Adrenal gland (tissue), 12 donors: ENCODE data around the gene PINK1. TPM values are rescaled to one million over a fixed set of nuclear protein-coding genes. Genes with fewer than 3 reads are reported as not detected.
A peak's percentile ranks its signal among the peaks of the same experiment; 100 is the strongest.

Experiments
- DNase-seq, 7 donors: peaks; one replicate each; pipeline ENCODE4 v3.0.0-alpha.2; 2019 to 2020
- H3K27ac ChIP-seq, 5 donors: fragments of 200-600 bp; sonication (generic) in 4 of 5; 1 replicate in 3 of 5; 2 replicates in 2 of 5; pipeline versions ENCODE4 v1.5.1 to v1.8.0; 2016 to 2020; ENCODE audit warnings: mild to moderate bottlenecking in 1 of 5
- H3K27me3 ChIP-seq: fragments of 200-600 bp; 2 replicates; pipeline ENCODE4 v1.8.0; 2021
- H3K36me3 ChIP-seq, 2 donors: fragments of 200-600 bp; replicated peaks in 1 of 2; 1 replicate in 1 of 2; 2 replicates in 1 of 2; pipeline versions ENCODE4 v1.5.1 to v1.8.0; 2018 to 2022
- H3K4me1 ChIP-seq, 2 donors: fragments of 200-600 bp; replicated peaks in 1 of 2; 1 replicate in 1 of 2; 2 replicates in 1 of 2; pipeline versions ENCODE4 v1.5.1 to v1.8.0; 2018 to 2021
- H3K4me3 ChIP-seq, 4 donors: fragments of 200-600 bp; sonication (generic) in 3 of 4; one replicate each; pipeline ENCODE4 v1.5.1; 2016 to 2018
- H3K9me3 ChIP-seq, 3 donors: fragments of 200-600 bp; sonication (generic) in 1 of 3; replicated peaks in 1 of 3; 1 replicate in 2 of 3; 2 replicates in 1 of 3; pipeline versions ENCODE4 v1.5.1 to v1.8.0; 2016 to 2021
- CTCF ChIP-seq, 6 experiments: fragments of 450-650 bp in 4 of 6; fragments of 200-600 bp in 2 of 6; sonication (generic) in 1 of 6; IDR thresholded peaks; 1 replicate in 5 of 6; 2 replicates in 1 of 6; pipeline versions ENCODE4 v1.5.1 to v1.8.0; 2016 to 2021; ENCODE audit warnings: antibody characterized with exemption in 6 of 6, mild to moderate bottlenecking in 2 of 6, moderate library complexity in 1 of 6
- POLR2A ChIP-seq, 2 donors: fragments of 450-650 bp; IDR thresholded peaks; one replicate each; pipeline ENCODE4 v1.6.1; 2017; ENCODE audit warnings: antibody characterized with exemption in 2 of 2, mild to moderate bottlenecking in 2 of 2, moderate library complexity in 1 of 2
- WGBS, 4 donors: extraction: QIAGEN DNeasy Blood & Tissue Kit in 2 of 4; methylation state at CpG; one replicate each; pipeline versions ENCODE4 v1.1.5 to v1.1.7; 2013 to 2017; 5-methylcytosine and 5-hydroxymethylcytosine counted together
- intact Hi-C, 2 donors: fragments of 100-400 bp; cut with DNase I; formaldehyde crosslinking; loops; one replicate each; pipeline versions ENCODE4 v1.14.1 to v1.15.0; 2022 to 2023
- polyA plus RNA-seq, 3 donors: library from polyadenylated mRNA; stranded (reverse); fragments of 200-250 nt in 2 of 3; fragments of 350-450 nt in 1 of 3; fragmentation: Illumina TruSeq in 1 of 3; extraction: RNeasy Lipid Tissue Mini Kit (QIAGEN cat#74804) in 1 of 3; gene quantifications; one replicate each; pipeline ENCODE4 v1.2.3, GENCODE V29; 2013 to 2014
- total RNA-seq, 9 donors: library from RNA; depleted of rRNA in 4 of 9; stranded (reverse); fragments of >200 nt in 4 of 9; fragments of 120-200 nt in 1 of 9; fragmentation: NEBNext Ultra II Directional in 1 of 9; extraction: Animal tissue kit (Norgen Biotek cat#: 25700) in 1 of 9; gene quantifications; one replicate each; pipeline versions ENCODE4 v1.1.0 to v1.2.4, GENCODE V29; 2013 to 2023
- donor health status: healthy with polysubstance abuse.
- donor health status: Bipolar disorder and iron deficiency.
- donor health status: DM: yes; HTN: yes; CAD: no.
- donor health status: DM: no; HTN: no; CAD: no.
- donor health status: DM: no; HTN: no; CAD: no.
- donor health status: DM: yes; HTN: yes; CAD: no.

The PINK1 gene
- total and polyA plus RNA-seq, 12 donors = 98.4 to 586 (median 257) TPM

DNA sequence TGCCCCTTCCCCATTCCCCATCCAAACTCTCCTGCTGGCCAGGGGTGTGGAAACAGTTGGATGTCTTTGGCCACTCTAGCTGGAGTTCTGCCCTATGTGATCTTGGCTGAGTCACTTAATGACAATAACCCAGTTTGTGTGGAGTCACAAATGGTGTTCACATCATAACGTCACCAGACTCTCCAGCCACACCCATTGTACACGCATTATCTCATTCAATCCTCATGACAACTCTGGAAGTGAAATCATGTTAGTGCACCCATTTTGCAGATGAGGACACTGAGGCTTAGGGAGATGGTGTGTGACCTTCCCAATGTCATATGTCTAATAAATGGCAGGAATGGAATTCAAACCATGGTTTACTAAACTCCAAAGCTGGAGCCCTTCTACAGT, 45.6 kb upstream of the PINK1 start:
- TF ChIP-seq CTCF (IDR thresholded peaks at IDR 0.05) (no peak), POLR2A (IDR thresholded peaks at IDR 0.05) (no peak)
- intact Hi-C loops = no loop called here
- WGBS, 4 donors = 45 to 61% (median 55%) methylated on average over 2 of the region's 2 CpGs
- Histone ChIP-seq H3K4me3 (no peak overlapping the region), H3K27me3 (no peaks in the 10 kb centered on the region), H3K4me1 (peaks cover 4 to 13% of the 10 kb centered on the region in 2 donors), H3K36me3 (no peaks in the 10 kb centered on the region), H3K9me3 (no peaks in the 10 kb centered on the region), H3K27ac (peak overlapping the region in 2 of 5 donors; percentile 3 to 77)
- no peak for DNase-seq

GRCh38 chr1:20588634-20589225, 44.5 kb upstream of the PINK1 start, which contains the start of gene CDA:
TSS of gene CDA (plus strand) at chr1:20589097. CDS start at chr1:20589130, 33 bp downstream.
- WGBS, 4 donors = 37 to 55% (median 43%) methylated on average over 5 to 11 of the region's 11 CpGs
- Histone ChIP-seq H3K4me1 (peaks cover 4 to 13% of the 10 kb centered on the region in 2 donors), H3K27ac (peak within 1 kb of the TSS in 4 of 5 donors; percentile 3 to 79 (median 30)), H3K36me3 (no peaks in the 10 kb centered on the region), H3K4me3 (peak within 1 kb of the TSS in 1 of 4 donors; percentile 30), H3K27me3 (no peaks in the 10 kb centered on the region), H3K9me3 (no peaks in the 10 kb centered on the region)
- intact Hi-C loops = no loop called here
- TF ChIP-seq CTCF (IDR thresholded peaks at IDR 0.05) (no peak), POLR2A (IDR thresholded peaks at IDR 0.05) (no peak)
- DNase-seq = no peak

GRCh38 chr1:20589331-20590278, 43.7 kb upstream of the PINK1 start:
- TF ChIP-seq POLR2A (IDR thresholded peaks at IDR 0.05) (peak in 1 of 2 donors; percentile 13), CTCF (IDR thresholded peaks at IDR 0.05) (no peak)
- Histone ChIP-seq H3K27ac (peak overlapping the region in 3 of 5 donors; percentile 19 to 79 (median 42)), H3K27me3 (no peaks in the 10 kb centered on the region), H3K4me1 (peaks cover 4 to 13% of the 10 kb centered on the region in 2 donors), H3K9me3 (no peaks in the 10 kb centered on the region), H3K4me3 (peak overlapping the region in 1 of 4 donors; percentile 30), H3K36me3 (no peaks in the 10 kb centered on the region)
- DNase-seq = peak; percentile 33 to 73 (median 57)
- intact Hi-C loops = no loop called here
- WGBS, 4 donors = 10 to 14% (median 13%) methylated on average over 11 to 24 of the region's 24 CpGs

GRCh38 chr1:20590306-20590777, 42.9 kb upstream of the PINK1 start:
- Histone ChIP-seq H3K27me3 (no peaks in the 10 kb centered on the region), H3K27ac (peak overlapping the region in 2 of 5 donors; percentile 42 to 79), H3K9me3 (no peaks in the 10 kb centered on the region), H3K36me3 (no peaks in the 10 kb centered on the region), H3K4me1 (peaks cover 4 to 13% of the 10 kb centered on the region in 2 donors), H3K4me3 (no peak overlapping the region)
- TF ChIP-seq CTCF (IDR thresholded peaks at IDR 0.05) = no peak
- TF ChIP-seq POLR2A (IDR thresholded peaks at IDR 0.05) = no peak
- 43 to 52% (median 46%) methylated on average over 7 of the region's 7 CpGs for WGBS, 4 donors
- intact Hi-C loops = no loop called here
- peak in 4 of 7 donors; percentile 27 to 64 (median 38) for DNase-seq
